Transverse colon (tissue), 4 donors: ENCODE measurements around the gene NTRK2.

ENCODE experiments used
- EP300 ChIP-seq: sonication (generic); formaldehyde crosslinking; IDR thresholded peaks from one replicate; pipeline ENCODE4 v1.6.1; 2017; ENCODE audit warnings: antibody characterized with exemption, low read depth
- POLR2A ChIP-seq: fragments of 450-650 bp; IDR thresholded peaks from one replicate; pipeline ENCODE4 v1.6.1; 2016; ENCODE audit warnings: antibody characterized with exemption, mild to moderate bottlenecking, moderate library complexity
- POLR2AphosphoS5 ChIP-seq, 3 donors: sonication (generic); formaldehyde crosslinking; IDR thresholded peaks; one replicate each; pipeline ENCODE4 v1.6.1; 2016; ENCODE audit warnings: antibody characterized with exemption in 3 of 3
- TF ChIP-seq, protein P1 (sequence below), 5 experiments: fragments of 200-600 bp in 3 of 5; fragments of 450-650 bp in 2 of 5; sonication (generic) in 3 of 5; IDR thresholded peaks; 1 replicate in 2 of 5; 2 replicates in 3 of 5; pipeline ENCODE4 v1.5.1; 2016 to 2017; ENCODE audit warnings: antibody characterized with exemption in 5 of 5, inconsistent platforms in 3 of 5, mild to moderate bottlenecking in 2 of 5, moderate library complexity in 1 of 5

DNA sequence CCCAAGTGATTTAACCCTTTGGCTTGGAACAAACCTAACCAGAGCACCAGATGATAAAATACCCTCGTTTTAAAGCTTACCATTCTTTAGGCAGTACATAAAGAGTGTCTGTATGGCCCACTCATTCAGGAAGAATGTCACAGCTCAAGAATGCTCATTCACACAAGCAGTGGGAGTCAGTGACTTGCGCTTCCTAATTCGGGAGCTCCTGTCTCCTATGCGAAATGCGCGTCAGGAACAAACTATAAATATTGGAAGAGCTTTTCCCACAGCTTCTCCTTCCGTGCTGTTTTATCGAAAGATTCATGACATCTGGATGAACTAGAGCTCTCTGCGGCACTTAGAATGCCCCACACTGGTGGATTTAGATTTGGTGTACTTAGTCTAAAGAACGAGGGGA, 66.6 kb downstream of the NTRK2 start:
- TF ChIP-seq, protein P1, sequence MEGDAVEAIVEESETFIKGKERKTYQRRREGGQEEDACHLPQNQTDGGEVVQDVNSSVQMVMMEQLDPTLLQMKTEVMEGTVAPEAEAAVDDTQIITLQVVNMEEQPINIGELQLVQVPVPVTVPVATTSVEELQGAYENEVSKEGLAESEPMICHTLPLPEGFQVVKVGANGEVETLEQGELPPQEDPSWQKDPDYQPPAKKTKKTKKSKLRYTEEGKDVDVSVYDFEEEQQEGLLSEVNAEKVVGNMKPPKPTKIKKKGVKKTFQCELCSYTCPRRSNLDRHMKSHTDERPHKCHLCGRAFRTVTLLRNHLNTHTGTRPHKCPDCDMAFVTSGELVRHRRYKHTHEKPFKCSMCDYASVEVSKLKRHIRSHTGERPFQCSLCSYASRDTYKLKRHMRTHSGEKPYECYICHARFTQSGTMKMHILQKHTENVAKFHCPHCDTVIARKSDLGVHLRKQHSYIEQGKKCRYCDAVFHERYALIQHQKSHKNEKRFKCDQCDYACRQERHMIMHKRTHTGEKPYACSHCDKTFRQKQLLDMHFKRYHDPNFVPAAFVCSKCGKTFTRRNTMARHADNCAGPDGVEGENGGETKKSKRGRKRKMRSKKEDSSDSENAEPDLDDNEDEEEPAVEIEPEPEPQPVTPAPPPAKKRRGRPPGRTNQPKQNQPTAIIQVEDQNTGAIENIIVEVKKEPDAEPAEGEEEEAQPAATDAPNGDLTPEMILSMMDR (IDR thresholded peaks at IDR 0.05): no peak
- TF ChIP-seq POLR2A (no peak), POLR2AphosphoS5 (IDR thresholded peaks at IDR 0.05) (no peak), EP300 (no peak)
